ENCODE measurements around the gene SLC24A4.

GRCh38 chr14:92505826-92506225, 182.9 kb downstream of the SLC24A4 start:
- TF ChIP-seq EZH2 (IDR thresholded peaks at IDR 0.05) (no peak), POLR2A (IDR thresholded peaks at IDR 0.05; ENCODE audit: borderline replicate concordance, extremely low read depth, insufficient read depth, insufficient read length) (no peak), CTCF (IDR thresholded peaks at IDR 0.05 in 2 of 3, conservative IDR thresholded peaks at IDR 0.05 in 1 of 3; ENCODE audit: borderline replicate concordance in 1 of 3, insufficient read depth in 1 of 3, low read depth in 2 of 3, low read length in 2 of 3) (no peak), ELF1 (IDR thresholded peaks at IDR 0.05; ENCODE audit: borderline replicate concordance, low read depth) (no peak), MAX (IDR thresholded peaks at IDR 0.05) (no peak), TCF7L2 (IDR thresholded peaks at IDR 0.05; ENCODE audit: borderline replicate concordance, extremely low read depth, insufficient read depth, insufficient read length) (no peak)
